Central memory CD8-positive, alpha-beta T cell (primary cell): ENCODE results near the gene COMT.

Source experiments
- ATAC-seq: fragments of 150-1000 bp; cut with Tn5 transposase; replicated peaks from 2 replicates; pipeline ENCODE4 v1.10.0; 2022; ENCODE audit warnings: mild to moderate bottlenecking, moderate FRiP score, moderate number of reproducible peaks; ENCODE audit not compliant: poor library complexity, severe bottlenecking; ENCODE audit errors: extremely low read depth
- DNase-seq, 2 donors: peaks; one replicate each; pipeline ENCODE4 v3.0.0; 2021; ENCODE audit warnings: low spot score in 2 of 2
- H3K27ac Mint-ChIP-seq: one replicate; pipeline ENCODE4 v1.8.0; 2022; ENCODE audit warnings: low read depth, mild to moderate bottlenecking, moderate library complexity, mixed read lengths
- H3K27me3 Mint-ChIP-seq: one replicate; pipeline ENCODE4 v1.8.0; 2022; ENCODE audit warnings: mixed read lengths
- H3K36me3 Mint-ChIP-seq: one replicate; pipeline ENCODE4 v1.8.0; 2022; ENCODE audit warnings: mild to moderate bottlenecking, moderate library complexity, mixed read lengths; ENCODE audit not compliant: insufficient read depth
- H3K4me1 Mint-ChIP-seq: one replicate; pipeline ENCODE4 v1.8.0; 2022; ENCODE audit warnings: mixed read lengths
- H3K4me3 Mint-ChIP-seq: one replicate; pipeline ENCODE4 v1.8.0; 2022; ENCODE audit warnings: mild to moderate bottlenecking, moderate library complexity, mixed read lengths
- H3K9me3 Mint-ChIP-seq: one replicate; pipeline ENCODE4 v1.8.0; 2022; ENCODE audit warnings: mixed read lengths

The COMT gene

DNA sequence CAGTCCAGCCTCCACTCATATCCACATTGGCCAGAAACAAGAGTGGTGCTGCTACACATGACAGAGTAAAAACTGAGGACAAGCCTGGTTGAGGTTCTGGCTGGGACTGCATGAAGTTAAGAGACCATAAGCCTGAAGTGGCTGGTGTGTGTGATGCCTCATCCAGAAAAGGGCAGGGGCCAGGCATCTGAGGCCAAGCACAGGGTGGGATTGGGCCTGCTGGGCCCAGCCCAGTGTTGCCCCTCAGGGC, 49.7 kb downstream of the COMT start:
- Mint-ChIP-seq H3K4me1 (no peaks in the 10 kb centered on the region), H3K4me3 (no peak overlapping the region), H3K9me3 (no peaks in the 10 kb centered on the region), H3K27ac (no peak overlapping the region), H3K36me3 (no peaks in the 10 kb centered on the region), H3K27me3 (no peaks in the 10 kb centered on the region)
- DNase-seq = no peak
- no peak for ATAC-seq

DNA sequence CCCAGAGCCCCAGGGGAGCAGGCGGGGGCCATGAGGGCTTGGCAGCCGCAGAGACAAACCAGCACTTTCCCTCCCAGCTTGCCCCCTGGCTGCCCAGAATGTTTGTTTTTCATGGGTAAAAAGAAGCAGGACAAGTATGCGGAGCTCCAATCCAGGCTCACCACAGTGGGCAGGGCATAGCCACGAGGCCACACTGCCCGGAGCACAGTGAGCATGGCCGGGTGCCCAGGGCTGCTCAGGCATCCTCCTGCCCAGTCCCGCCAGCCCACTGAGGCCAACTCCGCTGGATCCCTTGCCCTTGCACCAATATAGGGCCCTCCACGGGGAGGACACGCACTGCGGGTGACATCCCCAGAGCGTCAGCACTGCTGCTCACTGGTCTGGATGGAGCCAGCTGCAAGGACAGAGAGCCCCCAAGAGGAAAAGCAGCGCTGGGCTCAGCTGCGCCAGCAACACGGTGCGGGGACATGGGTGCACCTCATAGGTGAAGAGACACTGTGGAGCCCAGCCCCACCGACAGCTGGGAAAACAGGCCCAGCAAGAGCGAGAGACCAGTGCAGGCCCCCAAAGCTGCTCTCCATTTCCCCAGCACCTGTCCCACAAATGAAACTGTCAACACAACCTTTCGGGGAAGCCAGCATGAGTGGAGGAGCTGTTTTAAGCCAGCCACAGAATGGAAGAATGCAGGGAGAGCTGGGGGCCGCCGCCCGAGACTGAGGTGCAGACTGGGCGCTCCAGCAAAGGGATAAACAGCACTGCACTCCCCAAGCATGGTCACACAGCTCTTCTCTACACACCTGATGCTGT, 50.3 kb downstream of the COMT start:
- H3K27me3 Mint-ChIP-seq = no peaks in the 10 kb centered on the region
- H3K9me3 Mint-ChIP-seq = no peaks in the 10 kb centered on the region
- H3K27ac Mint-ChIP-seq = no peak overlapping the region
- ATAC-seq (no peak), DNase-seq (no peak)
- no peaks in the 10 kb centered on the region for H3K4me1 Mint-ChIP-seq
- no peaks in the 10 kb centered on the region for H3K36me3 Mint-ChIP-seq
- H3K4me3 Mint-ChIP-seq = no peak overlapping the region

DNA sequence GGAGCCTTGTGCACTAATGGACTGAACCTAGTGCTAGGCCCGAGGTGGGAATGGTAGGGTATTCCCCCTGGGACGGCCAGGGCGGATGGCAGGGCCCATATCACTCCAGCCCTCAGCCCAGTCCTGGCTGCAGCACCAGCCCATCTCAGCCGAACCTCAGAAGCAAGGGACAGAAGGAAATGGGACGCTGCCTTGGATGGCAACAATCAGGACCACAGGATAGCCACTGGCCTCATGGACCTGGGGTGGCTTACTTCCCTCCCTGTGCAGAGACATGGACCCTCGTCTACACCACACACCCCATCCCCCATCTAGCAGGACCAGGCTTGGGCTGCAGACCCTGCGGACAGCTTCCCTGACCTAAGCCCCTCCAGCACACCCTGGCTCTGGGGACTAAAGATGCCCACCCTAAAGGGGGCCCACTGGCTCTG, 50.9 kb downstream of the COMT start:
- Mint-ChIP-seq H3K27ac (no peak overlapping the region), H3K27me3 (no peaks in the 10 kb centered on the region), H3K9me3 (no peaks in the 10 kb centered on the region), H3K4me3 (no peak overlapping the region), H3K4me1 (no peaks in the 10 kb centered on the region), H3K36me3 (no peaks in the 10 kb centered on the region)
- DNase-seq = no peak
- no peak for ATAC-seq

DNA sequence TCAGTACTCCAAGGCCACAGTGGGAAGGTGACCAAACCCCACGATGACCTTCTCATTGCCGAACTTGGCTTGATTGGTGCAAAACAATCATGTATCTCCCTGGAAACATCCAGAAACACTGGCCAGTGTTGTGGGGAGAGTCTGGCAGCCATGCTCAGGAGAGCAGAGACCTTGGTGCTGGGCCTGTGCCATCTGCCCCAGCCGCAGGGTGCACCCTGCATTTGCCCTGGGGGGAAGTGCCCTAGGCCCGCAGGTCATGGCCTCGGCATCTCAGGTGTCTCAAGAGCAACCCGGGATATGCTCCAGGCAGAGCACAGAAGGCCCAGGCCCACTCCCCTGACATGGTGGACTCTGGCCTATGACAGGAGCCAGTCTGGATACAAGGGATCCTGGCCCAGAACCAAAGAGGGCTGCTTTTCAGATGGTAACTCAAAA, 51.4 kb downstream of the COMT start:
- no peak for ATAC-seq
- H3K9me3 Mint-ChIP-seq = no peaks in the 10 kb centered on the region
- H3K4me3 Mint-ChIP-seq = no peak overlapping the region
- no peak overlapping the region for H3K27ac Mint-ChIP-seq
- H3K27me3 Mint-ChIP-seq = no peaks in the 10 kb centered on the region
- no peaks in the 10 kb centered on the region for H3K4me1 Mint-ChIP-seq
- H3K36me3 Mint-ChIP-seq = no peaks in the 10 kb centered on the region
- no peak for DNase-seq

DNA sequence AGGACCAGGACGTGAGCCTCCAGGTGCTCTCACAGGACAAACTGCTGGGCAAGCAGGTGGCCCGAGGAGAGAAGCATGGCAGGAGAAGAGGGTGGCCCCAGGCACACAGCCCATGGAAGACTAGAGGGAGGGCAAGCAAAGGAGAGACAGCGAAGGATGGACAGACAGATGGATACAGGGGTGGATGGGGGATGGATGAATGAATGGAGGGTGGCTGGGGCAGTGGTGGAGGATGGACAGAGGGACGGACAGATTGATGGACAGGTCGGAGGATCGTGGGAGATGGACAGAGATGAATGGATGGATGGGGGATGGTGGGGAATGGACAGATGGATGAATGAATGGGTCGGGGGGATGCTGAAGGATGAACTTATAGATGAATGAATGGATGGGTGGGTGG, 52.4 kb downstream of the COMT start:
- DNase-seq (no peak), ATAC-seq (no peak)
- Mint-ChIP-seq H3K27ac (no peak overlapping the region), H3K36me3 (no peaks in the 10 kb centered on the region), H3K4me3 (no peak overlapping the region), H3K27me3 (no peaks in the 10 kb centered on the region), H3K9me3 (no peaks in the 10 kb centered on the region), H3K4me1 (no peaks in the 10 kb centered on the region)

DNA sequence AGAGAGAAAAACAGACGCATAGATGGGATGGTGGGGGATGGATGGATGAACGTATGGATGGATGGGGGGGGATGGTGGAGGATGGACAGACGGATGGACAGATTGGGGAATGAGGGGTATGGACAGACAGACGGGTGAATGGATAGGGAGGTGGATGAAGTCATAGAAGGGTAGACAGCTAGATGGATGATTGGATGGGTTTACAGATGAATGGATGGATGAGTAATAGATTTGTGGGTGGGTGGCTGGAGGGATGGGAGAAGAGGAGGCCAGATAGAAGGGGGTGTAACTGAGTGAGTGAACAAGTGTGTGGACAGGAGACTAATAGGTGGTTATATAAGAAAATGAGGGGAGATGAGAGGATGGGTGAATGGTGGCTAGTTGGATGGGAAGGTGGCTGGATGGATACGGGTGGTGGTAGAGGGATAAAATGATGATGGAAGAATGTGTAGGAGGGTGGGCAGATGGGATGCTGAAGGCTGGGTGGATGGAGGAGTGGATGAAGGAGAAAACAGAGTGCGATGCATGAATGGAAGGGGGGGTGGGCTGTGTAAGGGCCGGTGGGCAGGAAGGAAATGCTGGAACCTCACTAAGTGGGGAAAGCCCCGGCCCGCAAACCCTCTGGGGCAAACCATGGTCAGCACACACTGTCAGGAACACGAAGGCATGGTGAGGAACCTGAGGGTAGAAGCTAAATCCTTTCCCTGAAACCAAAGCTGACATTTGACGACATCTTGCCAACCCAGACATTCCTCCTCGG, 53.5 kb downstream of the COMT start:
- no peaks in the 10 kb centered on the region for H3K27me3 Mint-ChIP-seq
- DNase-seq = no peak
- ATAC-seq = no peak
- H3K36me3 Mint-ChIP-seq = no peaks in the 10 kb centered on the region
- no peaks in the 10 kb centered on the region for H3K9me3 Mint-ChIP-seq
- no peak overlapping the region for H3K27ac Mint-ChIP-seq
- no peak overlapping the region for H3K4me3 Mint-ChIP-seq
- H3K4me1 Mint-ChIP-seq = no peaks in the 10 kb centered on the region

DNA sequence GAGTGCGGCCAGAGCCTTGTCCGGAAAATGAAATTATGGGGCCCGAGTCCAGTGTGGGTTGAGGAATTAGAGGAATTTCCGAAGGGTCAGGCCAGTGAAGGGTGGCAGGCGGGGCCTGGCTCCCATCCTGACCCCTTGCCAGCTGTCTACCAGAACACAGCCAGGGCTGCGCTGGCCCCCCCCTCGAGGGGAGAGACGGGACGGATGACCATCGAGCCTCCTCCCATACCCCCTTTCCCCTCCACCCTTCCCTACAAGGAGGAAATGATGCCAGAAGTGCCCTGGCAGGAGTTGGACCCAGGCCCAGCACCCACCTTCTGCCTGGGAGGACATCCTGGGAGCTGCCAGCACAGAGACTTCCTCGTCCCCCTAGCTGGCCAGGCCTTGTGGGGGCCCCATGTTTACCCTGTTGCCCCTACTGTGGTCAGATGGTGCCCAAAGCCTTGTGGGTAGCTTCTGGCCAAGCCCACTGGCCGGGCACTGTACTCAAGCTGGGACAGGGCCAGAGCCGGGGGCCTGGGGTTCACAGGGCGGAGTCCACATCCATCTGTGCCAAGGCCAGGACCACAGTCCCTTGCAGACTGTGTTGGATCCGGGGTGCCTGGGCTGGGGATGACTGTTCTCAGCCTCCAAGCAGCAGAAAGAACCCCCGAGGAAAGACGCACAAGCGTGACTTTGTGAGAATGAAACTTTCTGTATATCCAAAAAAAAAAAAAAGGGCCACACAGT, 54.2 kb downstream of the COMT start:
- H3K27ac Mint-ChIP-seq = no peak overlapping the region
- no peak overlapping the region for H3K4me3 Mint-ChIP-seq
- DNase-seq = no peak
- ATAC-seq = no peak
- no peaks in the 10 kb centered on the region for H3K4me1 Mint-ChIP-seq
- H3K36me3 Mint-ChIP-seq = no peaks in the 10 kb centered on the region
- H3K27me3 Mint-ChIP-seq = no peaks in the 10 kb centered on the region
- H3K9me3 Mint-ChIP-seq = no peaks in the 10 kb centered on the region

DNA sequence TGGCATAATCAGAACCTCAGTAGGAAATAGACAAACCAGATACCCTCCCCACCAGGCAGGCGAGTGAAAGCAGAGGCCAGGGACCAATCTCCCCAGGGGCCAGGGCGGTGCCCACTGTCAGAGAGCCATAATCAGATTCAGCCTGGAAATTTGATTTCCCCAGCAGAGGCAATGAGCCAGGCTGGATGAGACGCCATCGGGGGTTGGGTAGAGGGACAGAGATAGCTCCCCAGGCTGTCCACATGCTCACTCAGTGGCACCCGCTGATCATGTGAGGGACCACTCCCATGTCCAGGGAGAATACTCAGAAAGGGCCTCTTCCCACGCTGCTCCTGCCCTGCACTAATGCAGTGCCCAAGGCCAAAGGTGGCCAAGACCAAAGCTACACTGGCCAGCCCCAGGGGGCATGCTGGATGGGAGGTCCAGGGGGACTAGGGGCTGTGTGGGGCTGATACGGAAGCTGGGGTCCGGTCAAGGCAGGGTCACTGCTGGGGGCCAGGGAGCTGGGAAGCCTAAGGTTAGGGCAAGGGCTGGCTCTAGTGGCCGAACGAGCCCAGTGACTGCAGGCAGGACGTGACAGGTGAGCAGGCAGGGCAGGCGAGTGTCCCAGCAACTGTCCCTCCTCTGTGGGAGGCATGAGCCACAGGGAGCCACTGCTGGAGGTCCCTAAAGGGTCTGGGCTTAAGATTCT, 55.3 kb downstream of the COMT start:
- Mint-ChIP-seq H3K9me3 (no peaks in the 10 kb centered on the region), H3K27ac (no peak overlapping the region), H3K4me1 (no peaks in the 10 kb centered on the region), H3K4me3 (no peak overlapping the region), H3K27me3 (no peaks in the 10 kb centered on the region), H3K36me3 (no peaks in the 10 kb centered on the region)
- no peak for ATAC-seq
- no peak for DNase-seq

DNA sequence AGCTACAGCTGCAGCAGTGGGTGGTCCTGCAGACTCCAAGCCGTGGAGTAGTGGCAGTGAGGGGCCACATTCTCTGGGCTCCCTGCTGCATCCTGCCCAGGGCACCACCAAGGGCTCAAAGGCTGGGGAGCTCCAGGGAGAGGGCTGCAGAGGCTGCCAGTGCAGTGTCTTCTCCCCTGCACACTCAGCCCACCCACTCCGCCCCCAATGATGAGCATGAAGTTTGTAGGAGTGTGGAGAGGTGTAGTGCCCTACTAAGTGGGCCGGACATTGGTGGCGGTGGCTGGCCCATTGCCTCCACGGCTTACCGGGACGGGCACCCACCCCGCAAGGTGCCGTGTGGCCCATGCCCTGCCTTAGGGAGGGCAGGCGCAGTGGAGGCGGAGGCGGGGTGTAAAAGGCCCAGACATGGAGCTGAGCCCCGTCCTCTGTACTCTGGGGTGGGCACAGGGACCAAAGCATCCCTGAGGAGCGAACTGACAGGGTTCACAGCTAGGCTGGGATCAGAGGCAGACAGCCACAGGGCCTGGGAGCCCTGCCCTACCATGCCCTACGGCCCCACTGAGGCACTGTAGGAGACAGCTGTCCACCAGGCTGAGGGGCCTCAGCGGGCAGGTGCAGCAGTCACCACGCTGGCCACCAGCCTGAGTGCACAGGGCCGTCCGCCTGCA, 56.1 kb downstream of the COMT start:
- H3K9me3 Mint-ChIP-seq = no peaks in the 10 kb centered on the region
- ATAC-seq (no peak), DNase-seq (no peak)
- no peak overlapping the region for H3K27ac Mint-ChIP-seq
- no peak overlapping the region for H3K4me3 Mint-ChIP-seq
- H3K27me3 Mint-ChIP-seq = no peaks in the 10 kb centered on the region
- H3K36me3 Mint-ChIP-seq = no peaks in the 10 kb centered on the region
- no peaks in the 10 kb centered on the region for H3K4me1 Mint-ChIP-seq

DNA sequence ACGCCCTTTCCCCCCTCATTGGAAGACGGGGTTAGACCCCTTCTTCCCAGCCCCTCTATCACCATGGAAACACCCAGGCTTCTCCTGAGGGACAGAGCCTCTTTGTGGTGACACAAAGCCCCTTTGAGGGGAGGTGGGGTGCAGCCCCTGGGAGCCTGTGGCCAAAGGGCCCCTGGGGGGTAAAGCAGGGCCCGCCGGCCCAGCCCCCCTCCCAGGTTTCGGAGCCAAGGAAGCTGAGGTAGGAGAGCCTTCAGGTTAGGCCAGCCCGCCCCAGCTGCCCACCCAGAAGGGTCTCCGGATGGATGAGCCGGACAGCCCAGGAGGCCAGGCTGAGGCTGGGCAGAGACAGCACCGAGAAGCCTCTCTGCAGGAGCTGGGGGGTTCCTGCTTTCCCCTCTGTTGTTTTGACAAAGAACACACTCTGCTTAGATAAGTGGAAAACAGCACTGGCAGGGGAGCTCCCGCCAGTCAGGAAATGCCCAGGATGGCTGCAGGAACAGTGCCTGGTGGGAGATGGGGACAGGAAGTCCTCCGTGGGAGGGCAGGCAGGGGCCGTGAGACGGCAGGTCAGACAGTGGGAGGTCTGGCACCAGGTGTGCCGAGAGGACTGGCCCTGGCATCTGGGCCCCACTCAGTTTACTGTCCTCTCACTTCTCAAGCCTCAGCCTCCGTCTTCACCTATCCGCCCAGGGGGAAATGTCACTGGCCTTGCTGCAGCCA, 56.8 kb downstream of the COMT start:
- ATAC-seq (no peak), DNase-seq (no peak)

DNA sequence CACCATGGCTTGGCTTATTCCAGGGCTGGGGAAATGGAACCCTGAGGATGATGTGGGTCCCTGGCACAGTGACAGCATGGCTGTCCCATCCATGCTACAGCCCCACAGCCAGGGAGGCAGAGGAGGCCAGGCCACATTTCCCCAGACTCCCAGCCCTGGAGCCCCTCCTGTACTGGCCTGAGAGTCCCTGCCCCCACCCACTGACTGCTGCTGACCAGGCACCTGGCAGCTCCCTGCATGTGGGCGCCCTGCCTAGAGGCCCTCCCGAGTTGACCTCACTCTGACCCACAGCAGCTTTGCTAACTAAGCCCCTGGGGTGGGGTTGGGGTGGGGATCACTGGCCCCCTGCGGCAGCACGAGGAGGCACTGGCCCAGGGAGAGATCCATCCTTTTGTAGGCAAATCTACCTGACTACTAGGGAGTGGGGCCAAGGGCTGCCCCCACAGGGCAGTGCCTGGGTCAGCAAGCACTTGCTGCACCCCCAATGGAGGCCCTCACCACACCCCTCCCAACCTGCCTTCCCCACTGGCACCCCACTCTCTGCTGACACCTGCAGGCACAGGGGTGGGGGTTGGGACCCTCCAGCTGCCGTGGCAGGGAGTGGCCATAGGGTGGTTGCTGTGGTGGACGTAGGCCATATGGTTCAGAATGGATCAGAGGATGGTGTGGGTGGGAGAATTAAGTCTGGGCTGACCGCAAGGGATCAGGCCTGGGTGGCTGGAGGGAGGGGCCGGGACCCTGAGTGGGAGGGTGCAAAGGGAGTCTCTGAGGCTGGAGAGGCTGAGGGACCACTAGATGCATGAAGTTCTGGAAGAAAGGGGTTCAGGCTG, 57.6 kb downstream of the COMT start:
- ATAC-seq (no peak), DNase-seq (no peak)
- H3K27ac Mint-ChIP-seq = no peak overlapping the region
- no peak overlapping the region for H3K4me3 Mint-ChIP-seq
- no peaks in the 10 kb centered on the region for H3K4me1 Mint-ChIP-seq
- H3K27me3 Mint-ChIP-seq = no peaks in the 10 kb centered on the region
- H3K9me3 Mint-ChIP-seq = peaks cover 9% of the 10 kb centered on the region
- H3K36me3 Mint-ChIP-seq = no peaks in the 10 kb centered on the region

More for the DNA sequence above, 56.8 kb downstream of the COMT start:
- Mint-ChIP-seq H3K36me3 (no peaks in the 10 kb centered on the region), H3K9me3 (peaks cover 6% of the 10 kb centered on the region), H3K27ac (no peak overlapping the region), H3K4me1 (no peaks in the 10 kb centered on the region), H3K4me3 (no peak overlapping the region), H3K27me3 (no peaks in the 10 kb centered on the region)
